Uterus (tissue), 4 donors: Measurements from ENCODE around the gene PTPRM. TPM values are rescaled to one million over a fixed set of nuclear protein-coding genes. Genes with fewer than 3 reads are reported as not detected.
"Not testable (repeated sequence)": the region's sequence is repeated elsewhere in the genome, so short reads cannot be mapped to it uniquely, and the experiment has no call there.

Source experiments
- DNase-seq, 2 donors: peaks; one replicate each; pipeline ENCODE4 v3.0.0-alpha.2; 2019 to 2020
- H3K27ac ChIP-seq, 2 donors: fragments of 200-600 bp; sonication (generic); 1 replicate in 1 of 2; 2 replicates in 1 of 2; pipeline ENCODE4 v1.5.1; 2016 to 2018
- H3K27me3 ChIP-seq, 2 donors: fragments of 200-600 bp; sonication (generic); one replicate each; pipeline ENCODE4 v1.5.1; 2018 to 2019; ENCODE audit warnings: control low read depth in 1 of 2
- H3K36me3 ChIP-seq, 2 donors: fragments of 200-600 bp; sonication (generic); one replicate each; pipeline ENCODE4 v1.5.1; 2019; ENCODE audit warnings: control low read depth in 1 of 2
- H3K4me1 ChIP-seq, 2 donors: fragments of 200-600 bp; sonication (generic); one replicate each; pipeline ENCODE4 v1.5.1; 2018 to 2019; ENCODE audit warnings: control low read depth in 1 of 2
- H3K4me3 ChIP-seq, 2 donors: fragments of 200-600 bp; sonication (generic); 1 replicate in 1 of 2; 2 replicates in 1 of 2; pipeline ENCODE4 v1.5.1; 2018 to 2019; ENCODE audit warnings: mild to moderate bottlenecking in 1 of 2
- H3K9me3 ChIP-seq, 2 donors: fragments of 200-600 bp; sonication (generic); one replicate each; pipeline ENCODE4 v1.5.1; 2019; ENCODE audit warnings: control low read depth in 1 of 2
- POLR2A ChIP-seq, 2 donors: fragments of 450-650 bp; IDR thresholded peaks; one replicate each; pipeline ENCODE4 v1.6.1; 2016; ENCODE audit warnings: antibody characterized with exemption in 2 of 2, mild to moderate bottlenecking in 1 of 2, moderate library complexity in 1 of 2
- intact Hi-C: fragments of 100-400 bp; cut with DNase I; formaldehyde crosslinking; loops from one replicate; pipeline ENCODE4 v1.15.1; 2023; ENCODE audit warnings: low total_unique reads
- total RNA-seq, 4 donors: library from RNA; depleted of rRNA in 3 of 4; stranded (reverse); fragments of >200 nt in 3 of 4; gene quantifications; one replicate each; pipeline versions ENCODE4 v1.1.0 to v1.2.4, GENCODE V29; 2014 to 2023
- TF ChIP-seq, protein P1 (sequence below), 4 experiments: fragments of 200-600 bp in 2 of 4; fragments of 450-650 bp in 2 of 4; sonication (generic) in 2 of 4; IDR thresholded peaks; one replicate each; pipeline ENCODE4 v1.5.1; 2016 to 2019; ENCODE audit warnings: antibody characterized with exemption in 4 of 4, mild to moderate bottlenecking in 2 of 4, moderate library complexity in 1 of 4
- donor health status: DM: yes; HTN: yes; CAD: no.

Gene PTPRM
- total RNA-seq, 4 donors from 2014 or later: 62.0 to 127 (median 85.7) TPM

DNA sequence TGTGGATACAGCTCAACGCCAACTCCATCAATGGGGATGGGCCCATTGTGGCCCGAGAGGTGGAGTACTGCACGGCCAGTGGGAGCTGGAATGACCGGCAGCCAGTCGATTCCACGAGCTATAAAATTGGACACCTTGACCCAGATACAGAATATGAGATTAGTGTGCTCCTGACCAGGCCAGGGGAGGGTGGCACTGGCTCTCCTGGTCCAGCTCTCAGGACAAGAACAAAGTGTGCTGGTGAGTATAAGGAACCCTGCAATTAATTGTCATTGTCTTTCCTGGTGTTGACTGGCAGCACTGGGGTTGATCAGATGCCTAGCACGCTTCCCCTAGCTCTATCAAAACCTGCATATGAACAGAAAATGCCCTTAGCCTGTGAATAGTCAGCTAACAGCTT, 388.1 kb downstream of the PTPRM start:
- Histone ChIP-seq H3K36me3 (no peaks in the 10 kb centered on the region), H3K4me3 (no peak overlapping the region), H3K27ac (no peak overlapping the region), H3K4me1 (no peaks in the 10 kb centered on the region), H3K27me3 (no peaks in the 10 kb centered on the region), H3K9me3 (no peaks in the 10 kb centered on the region)
- DNase-seq: no peak
- TF ChIP-seq, protein P1, sequence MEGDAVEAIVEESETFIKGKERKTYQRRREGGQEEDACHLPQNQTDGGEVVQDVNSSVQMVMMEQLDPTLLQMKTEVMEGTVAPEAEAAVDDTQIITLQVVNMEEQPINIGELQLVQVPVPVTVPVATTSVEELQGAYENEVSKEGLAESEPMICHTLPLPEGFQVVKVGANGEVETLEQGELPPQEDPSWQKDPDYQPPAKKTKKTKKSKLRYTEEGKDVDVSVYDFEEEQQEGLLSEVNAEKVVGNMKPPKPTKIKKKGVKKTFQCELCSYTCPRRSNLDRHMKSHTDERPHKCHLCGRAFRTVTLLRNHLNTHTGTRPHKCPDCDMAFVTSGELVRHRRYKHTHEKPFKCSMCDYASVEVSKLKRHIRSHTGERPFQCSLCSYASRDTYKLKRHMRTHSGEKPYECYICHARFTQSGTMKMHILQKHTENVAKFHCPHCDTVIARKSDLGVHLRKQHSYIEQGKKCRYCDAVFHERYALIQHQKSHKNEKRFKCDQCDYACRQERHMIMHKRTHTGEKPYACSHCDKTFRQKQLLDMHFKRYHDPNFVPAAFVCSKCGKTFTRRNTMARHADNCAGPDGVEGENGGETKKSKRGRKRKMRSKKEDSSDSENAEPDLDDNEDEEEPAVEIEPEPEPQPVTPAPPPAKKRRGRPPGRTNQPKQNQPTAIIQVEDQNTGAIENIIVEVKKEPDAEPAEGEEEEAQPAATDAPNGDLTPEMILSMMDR (IDR thresholded peaks at IDR 0.05): no peak
- TF ChIP-seq POLR2A (IDR thresholded peaks at IDR 0.05): no peak
- intact Hi-C loops: no loop called here

DNA sequence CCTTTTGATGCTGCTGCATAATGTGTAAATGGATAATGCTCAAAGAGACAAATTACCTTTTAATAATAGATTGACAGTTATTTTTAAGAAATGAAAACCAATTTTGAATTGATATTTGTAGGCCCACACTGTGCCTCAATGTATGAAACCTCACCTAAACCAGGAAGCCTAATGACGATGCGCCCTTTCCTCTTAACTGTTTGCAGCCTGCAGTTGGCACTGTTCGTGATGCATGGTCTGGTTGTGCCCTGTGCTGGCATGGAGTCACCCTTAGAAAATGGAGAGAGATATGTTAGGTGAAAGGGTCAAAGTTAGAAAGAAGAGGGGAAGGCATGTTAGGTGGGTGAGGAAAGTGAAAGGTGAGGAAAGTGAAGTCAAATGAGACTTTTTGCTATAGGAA, 390.2 kb downstream of the PTPRM start:
- DNase-seq: no peak
- no peak for TF ChIP-seq POLR2A (IDR thresholded peaks at IDR 0.05)
- TF ChIP-seq, protein P1 (IDR thresholded peaks at IDR 0.05): no peak
- H3K36me3 ChIP-seq: no peaks in the 10 kb centered on the region
- H3K4me3 ChIP-seq: no peak overlapping the region
- no peaks in the 10 kb centered on the region for H3K4me1 ChIP-seq
- intact Hi-C loops: no loop called here
- no peaks in the 10 kb centered on the region for H3K9me3 ChIP-seq
- H3K27me3 ChIP-seq: no peaks in the 10 kb centered on the region
- H3K27ac ChIP-seq: no peak overlapping the region

DNA sequence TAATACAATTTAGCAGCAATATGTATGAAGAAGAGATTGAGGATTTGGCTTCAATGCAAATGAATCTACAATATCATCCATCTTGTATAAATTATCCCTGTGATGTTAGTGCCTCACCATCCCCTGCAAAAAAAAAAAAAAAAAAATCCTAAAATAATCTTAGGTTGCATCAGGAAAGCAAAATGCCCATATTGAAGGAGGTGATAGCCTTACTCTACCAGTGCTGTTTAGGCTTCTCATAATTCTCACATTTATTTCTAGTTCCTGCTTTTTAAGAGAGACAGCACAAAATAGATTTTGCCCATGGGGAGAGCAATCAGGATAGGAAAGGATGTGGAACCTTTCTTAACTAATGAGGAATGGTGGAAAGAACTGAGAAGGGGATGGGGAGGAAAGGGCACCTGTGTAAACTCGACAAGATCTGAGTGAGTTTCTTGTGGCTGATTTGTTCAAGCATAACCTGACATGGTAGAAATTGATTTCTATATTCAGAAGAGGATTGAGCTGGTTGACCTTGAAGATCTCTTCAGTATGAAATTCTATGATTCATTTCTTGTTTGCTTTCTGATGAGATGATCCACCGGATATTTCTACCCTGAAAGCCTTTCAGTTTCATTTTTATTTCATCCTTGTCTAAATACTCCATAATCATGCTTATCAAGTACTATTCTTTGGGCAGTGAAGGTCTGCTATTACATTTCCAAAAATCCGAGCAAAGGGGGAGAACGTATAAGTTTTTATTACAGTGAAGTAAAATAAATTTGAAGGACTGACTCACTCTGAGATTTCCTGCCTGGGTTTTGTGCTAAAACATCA, 391.2 kb downstream of the PTPRM start:
- H3K27ac ChIP-seq: no peak overlapping the region
- TF ChIP-seq, protein P1 (IDR thresholded peaks at IDR 0.05): no peak
- no peak for TF ChIP-seq POLR2A (IDR thresholded peaks at IDR 0.05)
- intact Hi-C loops: no loop called here
- no peaks in the 10 kb centered on the region for H3K27me3 ChIP-seq
- no peak overlapping the region for H3K4me3 ChIP-seq
- no peak for DNase-seq
- no peaks in the 10 kb centered on the region for H3K9me3 ChIP-seq
- H3K36me3 ChIP-seq: no peaks in the 10 kb centered on the region
- no peaks in the 10 kb centered on the region for H3K4me1 ChIP-seq

DNA sequence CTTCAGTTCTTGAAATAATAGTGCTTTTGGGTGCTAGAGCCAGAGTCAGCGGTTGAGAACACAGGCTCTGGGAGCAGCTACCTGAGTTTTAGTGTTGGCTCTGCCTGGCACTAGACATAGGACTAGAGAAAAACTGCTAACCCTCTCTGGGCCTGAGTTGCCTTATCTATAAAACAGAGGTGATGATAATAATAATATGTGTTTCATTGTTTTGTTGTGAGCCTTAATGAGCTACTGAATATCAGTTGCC, 391.7 kb downstream of the PTPRM start:
- H3K4me1 ChIP-seq: no peaks in the 10 kb centered on the region
- no peaks in the 10 kb centered on the region for H3K9me3 ChIP-seq
- TF ChIP-seq, protein P1 (IDR thresholded peaks at IDR 0.05): no peak
- no peak for TF ChIP-seq POLR2A (IDR thresholded peaks at IDR 0.05)
- intact Hi-C loops: no loop called here
- no peaks in the 10 kb centered on the region for H3K36me3 ChIP-seq
- H3K4me3 ChIP-seq: no peak overlapping the region
- no peak for DNase-seq
- no peaks in the 10 kb centered on the region for H3K27me3 ChIP-seq
- no peak overlapping the region for H3K27ac ChIP-seq

DNA sequence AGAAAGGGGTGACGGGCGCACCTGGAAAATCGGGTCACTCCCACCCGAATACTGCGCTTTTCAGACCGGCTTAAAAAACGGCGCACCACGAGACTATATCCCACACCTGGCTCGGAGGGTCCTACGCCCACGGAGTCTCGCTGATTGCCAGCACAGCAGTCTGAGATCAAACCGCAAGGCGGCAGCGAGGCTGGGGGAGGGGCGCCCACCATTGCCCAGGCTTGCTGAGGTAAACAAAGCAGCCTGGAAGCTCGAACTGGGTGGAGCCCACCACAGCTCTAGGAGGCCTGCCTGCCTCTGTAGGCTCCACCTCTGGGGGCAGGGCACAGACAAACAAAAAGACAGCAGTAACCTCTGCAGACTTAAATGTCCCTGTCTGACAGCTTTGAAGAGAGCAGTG, 399.6 kb downstream of the PTPRM start:
- DNase-seq, H3K4me3 ChIP-seq, H3K36me3 ChIP-seq, H3K27ac ChIP-seq, H3K9me3 ChIP-seq, H3K27me3 ChIP-seq, H3K4me1 ChIP-seq, intact Hi-C loops: not testable (repeated sequence)
